Uterus (tissue), 2 donors: ENCODE results near the gene TST.

ENCODE experiments used
- CTCF ChIP-seq, 4 experiments: fragments of 200-600 bp in 2 of 4; fragments of 450-650 bp in 2 of 4; sonication (generic) in 2 of 4; IDR thresholded peaks; one replicate each; pipeline ENCODE4 v1.5.1; 2016 to 2019; ENCODE audit warnings: antibody characterized with exemption in 4 of 4, mild to moderate bottlenecking in 2 of 4, moderate library complexity in 1 of 4
- POLR2A ChIP-seq, 2 donors: fragments of 450-650 bp; IDR thresholded peaks; one replicate each; pipeline ENCODE4 v1.6.1; 2016; ENCODE audit warnings: antibody characterized with exemption in 2 of 2, mild to moderate bottlenecking in 1 of 2, moderate library complexity in 1 of 2

DNA sequence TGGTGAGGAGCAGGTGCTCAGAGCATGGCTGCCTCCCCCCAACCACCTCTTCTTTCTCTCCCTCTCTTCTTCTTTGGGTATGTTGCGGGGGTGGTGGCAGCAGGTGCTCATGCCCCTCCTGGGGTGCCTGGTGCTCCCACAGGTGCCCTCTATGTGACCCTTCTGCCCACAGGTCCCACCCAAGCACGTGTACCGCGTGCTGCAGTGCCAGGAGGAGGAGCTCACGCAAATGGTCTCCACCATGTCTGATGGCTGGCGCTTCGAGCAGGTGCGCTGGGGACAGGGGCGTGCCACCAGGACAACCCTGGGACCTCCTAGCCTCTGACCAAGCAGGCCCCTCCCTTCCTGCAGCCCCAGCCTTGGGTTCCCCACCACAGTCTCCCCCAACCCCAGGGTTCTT is 38.0 kb upstream of the TST start:
- no peak for TF ChIP-seq CTCF (IDR thresholded peaks at IDR 0.05)
- TF ChIP-seq POLR2A (IDR thresholded peaks at IDR 0.05) = no peak
